HG02588 (cell line): ENCODE measurements around the gene PIK3AP1.
"Not testable (repeated sequence)": the region's sequence is repeated elsewhere in the genome, so short reads cannot be mapped to it uniquely, and the experiment has no call there.

Source experiments
- ATAC-seq: cut with Tn5 transposase; IDR thresholded peaks from one replicate; pipeline ENCODE4 v1.9.1; 2021; ENCODE audit warnings: mild to moderate bottlenecking, moderate library complexity; ENCODE audit not compliant: unreplicated experiment

PIK3AP1 gene

DNA sequence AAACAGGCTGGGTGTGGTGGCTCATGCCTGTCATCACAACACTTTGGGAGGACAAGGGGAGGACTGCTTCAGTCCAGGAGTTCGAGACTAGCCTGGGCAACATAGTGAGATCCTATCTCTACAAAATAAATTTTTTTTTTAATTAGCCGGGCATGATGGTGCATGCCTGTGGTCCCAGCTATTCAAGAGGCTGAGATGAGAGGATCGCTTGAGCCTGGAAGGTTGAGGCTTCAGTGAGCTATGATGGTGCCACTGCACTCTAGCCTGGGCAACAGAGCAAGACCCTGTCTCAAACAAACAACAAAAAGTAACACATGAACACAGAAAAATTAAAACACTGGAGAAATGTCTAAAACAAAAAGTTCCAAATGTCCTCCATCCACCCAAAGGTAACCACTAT is 22.9 kb downstream of the PIK3AP1 start:
- ATAC-seq: no peak

DNA sequence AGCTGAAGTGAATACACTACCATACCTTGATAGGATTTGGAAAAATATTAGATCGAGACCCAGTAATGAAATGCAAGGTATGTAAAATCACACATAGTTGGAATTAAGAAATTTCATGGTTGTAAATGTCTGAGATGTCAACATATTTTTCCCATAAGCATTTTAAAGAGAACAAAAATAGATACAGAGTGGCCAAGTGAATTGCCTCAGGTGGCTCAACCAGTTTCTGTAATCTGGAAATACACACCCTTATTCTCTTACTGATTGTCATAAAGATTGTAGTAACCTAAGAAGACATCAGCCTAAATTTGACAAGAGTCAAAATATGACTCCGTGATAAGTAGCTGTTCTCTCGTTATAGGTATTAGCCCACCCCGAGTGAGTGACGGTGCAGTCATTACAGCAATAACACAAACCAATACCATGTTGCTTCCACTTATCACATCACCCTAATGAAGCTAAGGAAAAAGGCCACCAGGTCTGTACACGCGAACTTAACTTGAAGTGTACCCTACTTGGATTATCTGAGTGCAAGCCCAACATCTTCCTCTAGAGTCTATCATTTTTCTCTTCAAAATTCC is 23.4 kb downstream of the PIK3AP1 start:
- ATAC-seq: no peak

DNA sequence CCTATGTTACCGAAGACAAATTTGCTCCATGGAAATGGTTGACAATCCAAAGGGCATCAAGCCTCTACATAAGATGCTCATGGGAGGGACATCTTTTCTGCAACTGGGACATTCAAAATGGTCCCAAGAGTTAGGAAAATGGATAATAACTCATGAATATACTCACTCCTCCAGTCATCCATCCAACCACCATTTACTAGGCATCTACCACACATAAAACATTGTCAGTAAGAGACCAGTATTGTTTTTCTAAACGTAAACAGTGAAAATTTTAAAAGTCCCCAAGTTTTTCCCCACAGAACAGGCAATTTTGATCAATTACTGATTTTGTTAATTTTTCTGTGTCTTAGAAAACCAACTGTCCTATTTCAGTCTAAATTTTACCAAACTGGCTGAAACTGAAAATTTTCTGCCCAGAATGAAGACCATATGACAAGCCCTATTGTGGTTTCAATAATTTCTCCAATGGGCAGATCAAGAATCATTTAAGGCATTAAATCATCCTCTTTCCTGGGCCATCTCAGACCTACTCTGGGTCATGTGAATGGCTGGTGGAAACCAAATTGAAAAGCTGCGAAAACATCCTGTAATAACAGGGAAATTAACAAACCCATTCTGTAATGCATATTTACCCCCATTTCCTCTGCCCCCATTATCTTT is 24.2 kb downstream of the PIK3AP1 start:
- ATAC-seq: no peak

DNA sequence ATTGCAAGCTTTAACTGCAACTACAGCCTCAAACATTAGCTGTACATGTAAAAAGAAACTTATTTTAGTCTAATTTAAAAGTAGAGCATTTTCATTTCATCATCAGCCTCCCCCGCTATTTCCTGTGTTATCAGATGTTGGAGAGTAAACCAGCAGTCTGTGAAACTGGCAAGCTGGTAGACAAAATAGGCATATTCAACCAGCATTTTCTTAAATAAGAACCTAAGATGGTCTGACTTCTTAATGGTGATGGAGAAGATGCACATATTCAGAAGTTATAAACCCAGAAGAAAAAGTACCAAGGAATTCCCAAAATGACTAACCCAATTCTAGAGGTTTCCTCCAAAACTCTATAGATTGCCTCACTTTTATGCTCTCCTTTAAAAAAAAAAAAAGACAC is 24.9 kb downstream of the PIK3AP1 start:
- no peak for ATAC-seq

DNA sequence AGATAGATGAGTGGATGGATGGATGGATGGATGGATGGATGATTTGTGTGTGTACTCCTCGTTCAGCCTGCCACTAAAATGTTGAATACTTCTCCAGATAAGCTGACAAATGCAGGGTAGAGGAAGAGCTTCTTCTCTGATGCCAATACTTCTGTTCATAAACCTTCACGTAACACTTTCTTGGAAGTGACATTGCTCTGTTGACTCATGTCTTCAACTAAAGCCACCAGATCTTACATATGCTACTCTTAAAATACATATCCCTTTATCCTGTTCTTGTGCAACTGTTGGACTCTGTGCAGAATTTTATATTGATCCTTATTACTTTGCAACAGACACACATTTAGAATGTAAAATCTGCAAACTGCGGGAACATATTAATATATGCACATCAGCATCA is 26.9 kb downstream of the PIK3AP1 start:
- ATAC-seq: no peak

DNA sequence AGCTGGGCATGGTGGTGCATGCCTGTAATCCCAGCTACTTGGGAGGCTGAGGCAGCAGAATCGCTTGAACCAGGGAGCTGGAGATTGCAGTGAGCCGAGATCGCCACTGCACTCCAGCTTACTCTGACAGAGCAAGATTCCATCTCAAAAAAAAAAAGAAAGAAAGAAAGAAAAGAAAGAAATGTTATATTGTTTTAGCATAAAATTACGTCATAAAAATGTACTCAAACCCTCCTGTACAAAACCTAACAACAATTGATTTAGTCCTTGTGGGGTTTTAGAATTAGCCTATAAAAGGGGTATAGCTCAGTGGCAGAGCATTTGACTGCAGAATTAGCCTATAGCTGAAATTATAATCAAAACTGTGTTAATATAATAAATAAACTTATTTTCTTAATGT is 27.9 kb downstream of the PIK3AP1 start:
- no peak for ATAC-seq

DNA sequence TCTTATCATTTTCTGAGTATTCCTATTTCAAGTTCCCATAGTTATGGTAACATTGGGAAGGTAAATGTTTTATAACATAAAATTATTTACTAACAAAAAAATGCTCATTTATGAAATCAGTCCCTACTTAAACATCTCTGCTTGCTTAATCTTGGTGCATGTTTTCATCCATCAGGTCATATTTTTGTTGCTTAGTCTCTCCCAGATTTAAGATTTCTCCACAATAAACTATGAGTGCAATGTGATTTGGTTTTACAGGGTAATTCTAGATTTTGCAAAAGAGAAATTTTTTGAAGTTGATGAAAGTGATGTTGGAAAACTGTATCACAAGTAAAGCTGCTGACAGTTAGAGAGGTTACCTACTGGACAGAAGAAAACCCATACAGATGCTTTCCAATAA is 28.6 kb downstream of the PIK3AP1 start:
- ATAC-seq: no peak

DNA sequence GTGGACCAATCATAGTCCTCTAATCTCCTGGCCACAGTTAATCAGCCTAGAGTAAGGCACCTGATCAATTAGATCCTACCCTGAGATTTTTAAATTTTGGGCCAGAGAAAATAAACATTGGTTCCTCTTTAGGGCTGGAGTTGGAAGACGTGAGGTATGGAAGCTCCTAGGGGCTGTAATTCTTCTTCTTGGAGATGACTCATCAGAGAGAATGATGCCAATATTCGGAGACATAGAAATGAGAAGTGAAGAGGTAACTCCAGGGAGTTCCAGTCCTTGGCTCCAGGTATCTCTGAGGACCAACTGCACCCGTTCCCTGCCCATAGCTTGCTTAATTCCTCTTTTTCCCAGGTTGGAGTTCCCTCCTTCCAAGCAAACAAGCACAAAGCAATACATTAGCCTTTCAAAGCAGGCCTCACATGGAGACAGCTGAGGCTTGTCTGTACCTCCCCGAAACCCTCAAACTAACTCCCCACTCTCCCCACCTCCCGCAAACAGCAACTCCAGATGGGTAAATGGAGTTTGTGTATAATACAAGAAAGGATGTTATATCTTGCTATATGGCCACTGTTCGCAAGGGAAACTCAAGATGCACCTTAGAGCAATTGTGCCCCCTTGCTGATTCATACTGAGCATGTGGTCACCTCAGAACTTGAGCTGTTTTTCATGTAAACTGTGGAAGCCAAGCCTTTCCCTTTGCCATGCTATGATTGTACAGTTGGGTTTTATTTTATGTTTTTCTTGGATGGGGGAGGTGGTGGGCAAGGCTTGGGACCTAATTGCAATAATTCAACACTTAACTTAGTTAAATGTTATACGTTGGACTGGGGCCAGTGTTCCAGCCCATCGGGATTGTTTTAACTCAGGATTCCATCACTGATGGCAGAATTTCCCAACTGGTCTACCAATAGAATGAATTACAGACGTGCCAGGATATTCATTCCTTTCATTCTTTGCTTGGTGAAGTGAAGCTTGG is 29.3 kb downstream of the PIK3AP1 start:
- ATAC-seq: no peak

DNA sequence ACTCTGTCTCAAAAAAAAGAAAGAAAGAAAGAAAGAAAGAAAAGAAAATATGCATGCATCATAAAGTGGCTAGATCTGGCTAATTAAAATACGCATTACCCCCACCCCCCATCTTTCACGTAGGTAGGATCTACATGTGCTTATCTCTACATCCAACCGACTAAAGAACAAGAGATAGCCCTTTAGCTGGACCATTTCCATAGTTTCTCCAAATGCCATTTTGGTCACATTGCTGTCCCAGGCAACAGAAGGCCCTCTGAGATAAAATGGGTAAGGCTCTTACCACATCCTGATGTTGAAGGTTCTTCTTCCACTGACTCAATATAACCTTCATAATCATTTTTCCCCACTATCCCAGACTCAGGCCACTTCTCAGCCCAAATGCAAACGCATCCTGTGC is 31.5 kb downstream of the PIK3AP1 start:
- ATAC-seq: no peak

DNA sequence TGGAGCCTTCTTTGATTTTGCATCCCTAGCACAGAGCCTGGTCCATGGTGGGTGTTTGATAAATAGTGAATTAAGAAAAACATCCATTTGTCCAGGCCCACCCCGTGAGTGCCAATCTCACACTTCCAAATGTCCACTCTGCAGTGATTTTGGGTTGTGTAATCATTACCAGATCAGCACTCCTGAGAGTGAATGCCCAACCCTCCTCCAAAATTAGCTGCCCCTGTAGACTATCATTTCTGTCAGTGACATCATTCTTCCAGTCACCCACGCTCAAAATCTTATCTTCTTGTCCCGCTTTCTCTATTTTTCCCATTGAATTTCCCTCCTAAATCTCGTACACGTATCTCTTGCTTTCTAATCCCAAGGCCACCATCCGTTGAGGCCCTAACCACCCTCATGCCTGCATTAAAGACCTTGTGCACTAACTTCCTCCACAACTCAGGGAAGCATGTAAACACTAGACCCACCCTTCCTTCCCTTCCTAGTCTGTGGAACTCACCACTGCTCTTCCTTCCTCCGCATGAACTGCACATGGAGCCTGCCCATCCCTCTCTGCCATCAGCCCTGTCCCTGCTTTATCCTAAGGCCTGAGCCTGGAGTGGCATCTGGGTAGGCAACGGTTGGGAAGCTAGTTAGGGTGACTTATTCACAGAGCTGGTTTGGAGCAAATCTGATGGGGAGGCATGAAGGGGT is 32.8 kb downstream of the PIK3AP1 start:
- ATAC-seq: no peak

DNA sequence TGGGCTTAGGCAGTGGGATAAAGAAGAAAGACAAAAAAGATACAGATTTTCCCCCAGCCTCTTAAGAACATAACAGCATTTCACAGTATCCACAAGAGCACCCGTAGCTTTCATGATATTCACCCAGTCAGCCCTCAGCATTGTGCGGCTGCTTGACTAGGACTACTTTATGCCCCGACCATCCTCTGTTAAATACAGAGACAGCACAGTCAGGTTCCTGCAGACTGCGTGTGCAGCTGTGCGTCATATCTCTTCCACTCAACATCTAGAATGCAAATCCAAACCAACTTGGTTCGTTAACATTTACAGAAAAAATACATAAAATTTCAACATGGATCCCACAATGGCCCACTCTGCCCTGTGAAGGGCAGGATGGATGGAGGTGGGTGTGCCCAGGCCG is 33.8 kb downstream of the PIK3AP1 start:
- no peak for ATAC-seq

DNA sequence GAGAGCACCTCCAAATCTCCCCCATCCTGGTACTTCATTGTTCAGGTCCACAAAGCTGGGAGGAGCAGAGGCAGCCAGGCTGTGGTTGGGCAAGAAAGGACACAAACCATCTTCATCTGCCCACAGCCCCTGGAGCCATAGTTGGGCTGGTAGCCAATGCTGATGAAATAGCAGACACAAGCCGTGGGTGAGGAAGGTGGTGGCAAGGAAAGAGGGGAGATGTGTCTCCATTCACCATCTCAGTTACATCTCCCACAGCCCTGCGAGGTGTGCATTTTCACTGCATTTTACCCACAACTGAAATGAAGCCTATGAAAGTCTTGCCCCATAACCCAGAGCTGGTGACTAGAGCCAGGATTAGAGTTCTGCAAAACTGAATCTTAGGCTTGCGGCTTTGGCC is 35.0 kb downstream of the PIK3AP1 start:
- ATAC-seq: no peak

DNA sequence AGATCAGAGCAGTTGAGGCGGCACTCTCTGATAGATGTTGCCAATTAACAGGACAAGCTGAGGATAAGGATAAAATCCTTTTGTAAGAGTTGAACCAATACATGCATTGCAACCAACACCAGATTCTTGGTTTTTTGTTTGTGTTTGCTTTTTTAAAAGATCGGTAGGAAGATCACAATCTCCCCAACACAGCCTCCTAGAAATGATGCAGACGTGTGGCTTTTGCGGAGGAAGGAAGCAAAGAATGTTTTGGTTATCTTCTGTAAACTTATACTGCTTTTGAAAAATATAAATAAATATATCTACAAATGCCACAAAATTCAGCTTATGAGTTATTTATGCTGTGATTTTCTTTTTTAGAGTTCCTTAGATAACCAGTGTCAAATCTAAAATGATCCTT is 35.5 kb downstream of the PIK3AP1 start:
- ATAC-seq: no peak

DNA sequence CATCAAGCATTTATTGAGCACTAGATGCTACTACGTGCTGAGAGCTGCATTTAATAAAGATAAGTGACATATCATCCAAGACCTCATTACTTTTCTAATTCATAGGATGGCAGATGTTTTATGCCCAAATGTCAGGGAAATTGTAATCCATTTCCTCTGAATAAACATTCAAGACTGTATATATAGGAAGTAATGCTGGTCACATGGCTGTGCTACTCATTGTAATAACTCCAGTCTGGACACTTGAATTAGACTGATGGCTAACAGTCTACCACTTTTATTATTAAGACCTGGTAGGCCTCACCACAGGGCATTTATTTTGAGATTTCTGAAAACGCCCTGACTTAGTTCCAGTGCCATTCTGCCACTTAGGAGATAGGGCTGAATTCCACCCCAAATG is 36.6 kb downstream of the PIK3AP1 start:
- ATAC-seq: no peak

DNA sequence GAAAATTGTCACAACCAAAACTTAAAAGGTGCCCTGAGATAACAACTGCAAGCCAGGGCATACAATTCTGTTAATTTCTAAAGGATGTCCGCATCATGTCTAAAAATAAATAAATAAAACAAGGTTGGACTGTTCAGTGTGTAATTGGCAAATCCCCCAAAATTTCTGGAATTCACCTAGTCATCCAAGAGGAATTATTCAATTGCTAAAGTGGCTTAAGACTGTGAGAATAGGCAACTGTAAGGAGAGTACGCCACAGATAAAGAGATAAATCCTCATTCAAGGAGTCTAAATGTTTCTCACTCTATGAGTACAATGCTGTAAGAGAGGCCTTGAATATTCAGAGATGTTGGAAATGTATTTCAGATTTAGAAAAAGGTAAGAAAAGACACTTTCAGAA is 37.2 kb downstream of the PIK3AP1 start:
- no peak for ATAC-seq

DNA sequence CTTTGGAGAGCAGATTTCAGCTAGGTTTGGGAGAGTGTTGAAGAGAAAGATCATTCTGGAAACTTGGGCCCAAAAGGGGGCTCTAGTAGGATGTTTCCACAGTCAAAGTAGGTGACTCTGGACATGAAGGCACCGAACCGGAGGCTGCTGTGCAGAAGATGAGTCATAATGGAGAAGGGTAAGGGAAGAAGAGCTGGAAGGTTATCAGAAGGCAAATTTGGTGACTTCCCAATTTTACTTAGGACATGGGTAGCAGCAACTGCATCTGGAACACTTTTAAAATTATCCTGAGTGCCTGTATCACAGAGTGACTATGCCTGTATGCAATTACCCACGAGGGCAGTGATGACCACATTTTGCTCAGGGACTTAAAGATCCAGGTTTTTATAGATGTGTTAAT is 38.8 kb downstream of the PIK3AP1 start:
- ATAC-seq: no peak

DNA sequence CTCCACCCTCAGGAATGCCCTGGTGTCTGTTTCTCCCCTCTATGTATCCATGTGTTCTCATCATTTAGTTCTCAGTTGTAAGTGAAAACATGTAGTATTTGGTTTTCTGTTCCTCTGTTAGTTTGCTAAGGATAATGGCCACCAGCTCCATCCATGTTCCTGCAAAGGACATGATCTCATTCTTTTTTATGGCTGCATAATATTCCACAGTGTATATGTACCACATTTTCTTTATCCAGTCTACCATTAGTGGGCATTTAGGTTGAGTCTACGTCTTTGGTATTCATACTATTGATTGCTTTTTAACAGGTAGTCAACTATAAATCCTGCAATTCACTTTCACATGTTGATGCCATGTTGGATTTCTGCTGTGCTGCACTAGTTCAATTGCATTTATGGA is 39.9 kb downstream of the PIK3AP1 start:
- ATAC-seq: not testable (repeated sequence)

DNA sequence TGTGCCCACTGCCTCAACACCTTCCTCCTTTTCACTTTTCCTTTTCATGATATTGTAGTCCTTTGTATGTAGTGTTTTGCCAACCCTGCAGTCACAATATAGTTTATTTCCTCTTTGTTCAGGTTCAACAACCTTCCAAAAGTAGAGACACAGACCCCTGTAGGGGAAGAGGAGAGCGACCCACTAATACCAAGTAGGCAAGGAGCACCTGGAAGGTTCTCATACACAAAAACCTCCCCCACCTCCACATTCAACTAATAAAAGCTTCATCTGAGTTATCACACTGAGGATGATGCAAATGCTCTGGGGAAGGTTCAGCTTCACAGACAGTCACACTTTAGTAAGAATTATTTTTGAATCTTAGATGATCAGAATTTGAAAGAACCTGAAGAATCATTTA is 41.6 kb downstream of the PIK3AP1 start:
- ATAC-seq: no peak

DNA sequence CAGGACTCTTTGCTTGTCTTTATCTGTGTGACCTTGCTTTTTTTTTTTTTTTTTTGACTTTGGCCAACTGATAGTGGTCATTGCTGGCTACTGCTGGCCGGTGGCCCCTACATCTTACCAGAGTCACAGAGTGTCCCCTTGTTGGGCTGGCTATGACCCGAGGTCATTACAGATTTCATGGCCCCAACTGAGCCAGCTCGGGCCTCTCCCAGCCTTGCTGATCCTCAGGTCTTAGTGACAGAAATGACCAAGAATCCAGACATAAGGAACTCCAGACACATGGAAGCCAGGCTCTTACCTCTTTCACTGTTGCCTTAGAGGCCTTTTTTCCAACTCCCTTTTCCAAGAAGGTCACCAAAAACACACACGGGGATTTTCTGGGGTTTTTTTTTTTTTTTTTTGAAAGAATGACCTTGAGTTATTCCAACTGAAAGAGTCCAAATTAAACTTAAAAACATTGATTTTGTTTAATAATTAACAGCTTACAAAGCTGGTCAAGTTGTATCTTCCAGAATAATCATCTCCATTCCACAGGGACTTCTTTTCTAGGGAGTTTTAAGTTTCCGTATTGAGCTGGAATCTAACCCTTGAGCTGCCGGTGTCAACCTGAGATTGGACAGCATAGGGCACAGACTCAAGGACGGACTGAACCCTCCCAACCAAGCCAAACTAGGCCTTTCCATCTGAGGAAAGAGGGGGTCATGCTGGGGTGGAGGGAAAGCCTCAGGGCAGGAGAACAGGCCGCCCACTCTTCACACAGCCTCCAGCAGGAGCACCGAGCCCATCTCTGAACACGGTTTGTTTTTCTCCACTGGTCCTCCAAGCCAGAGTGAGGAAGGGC is 43.8 kb downstream of the PIK3AP1 start:
- ATAC-seq: no peak

DNA sequence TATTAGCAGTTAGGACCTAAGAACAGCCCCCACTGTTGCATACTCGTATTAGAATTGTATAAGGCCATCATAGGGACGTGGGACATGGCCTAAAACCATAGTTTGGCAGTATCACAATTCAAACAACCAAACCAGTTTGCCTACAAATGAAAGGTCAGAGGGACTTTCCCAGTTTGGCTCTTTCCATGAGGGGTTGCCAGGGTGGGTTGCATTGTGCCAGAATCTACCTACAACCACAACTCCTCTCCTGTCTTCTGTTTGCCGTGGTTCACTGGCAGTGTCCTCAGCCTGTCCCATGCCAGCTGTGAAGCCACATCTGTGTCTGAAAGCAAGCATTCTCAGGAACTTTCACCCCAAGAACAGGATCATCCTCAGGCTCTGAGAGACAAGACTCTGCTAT is 44.5 kb downstream of the PIK3AP1 start:
- no peak for ATAC-seq
